ENCODE measurements around the gene FANCI.

FANCI gene

GRCh38 chr15:89356634-89357298 is 113.0 kb downstream of the FANCI start:
- DNase-seq (ENCODE audit: low read depth, low spot score): no peak
- Histone ChIP-seq H3K9me3 (ENCODE audit: insufficient read depth, low read length) (no peaks in the 10 kb centered on the region), H3K4me3 (ENCODE audit: insufficient read length, low read depth) (no peak overlapping the region), H3K36me3 (ENCODE audit: insufficient read depth, insufficient read length, low read length) (no peaks in the 10 kb centered on the region), H3K4me1 (ENCODE audit: insufficient read depth, insufficient read length) (peaks cover 14% of the 10 kb centered on the region), H3K27me3 (ENCODE audit: insufficient read depth, insufficient read length) (peaks cover 80% of the 10 kb centered on the region), H3K9ac (ENCODE audit: insufficient read length, low read depth) (no peak overlapping the region)
- no peak for TF ChIP-seq SUZ12 (IDR thresholded peaks at IDR 0.05; ENCODE audit: extremely low read depth, insufficient read depth, insufficient read length)
- no peak for TF ChIP-seq YY1 (IDR thresholded peaks at IDR 0.05; ENCODE audit: insufficient read depth, insufficient read length)
- TF ChIP-seq ZNF274 (IDR thresholded peaks at IDR 0.05; ENCODE audit: low read depth, low read length): no peak

DNA sequence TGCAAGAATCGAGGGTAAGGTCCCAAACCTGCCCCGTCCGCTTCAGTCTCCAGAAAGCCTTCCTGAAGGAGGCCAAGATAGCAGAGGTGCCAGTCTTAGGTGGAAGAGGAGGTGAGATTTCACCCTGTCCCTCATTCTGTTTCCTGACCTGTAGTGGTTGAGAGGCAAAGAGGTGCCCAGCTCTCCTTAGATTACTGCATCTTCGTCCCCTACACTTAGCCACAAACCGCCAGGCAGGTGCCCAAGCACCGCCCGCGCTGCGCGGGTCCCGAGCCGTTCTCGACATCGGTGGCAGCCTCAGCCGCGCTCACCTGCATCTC is 114.6 kb downstream of the FANCI start:
- DNase-seq (ENCODE audit: low read depth, low spot score): no peak
- H3K9me3 ChIP-seq (ENCODE audit: insufficient read depth, low read length): no peaks in the 10 kb centered on the region
- H3K4me1 ChIP-seq (ENCODE audit: insufficient read depth, insufficient read length): peaks cover 20% of the 10 kb centered on the region
- H3K4me3 ChIP-seq (ENCODE audit: insufficient read length, low read depth): peak overlapping the region; percentile 39
- H3K36me3 ChIP-seq (ENCODE audit: insufficient read depth, insufficient read length, low read length): no peaks in the 10 kb centered on the region
- no peak overlapping the region for H3K9ac ChIP-seq (ENCODE audit: insufficient read length, low read depth)
- no peak for TF ChIP-seq ZNF274 (IDR thresholded peaks at IDR 0.05; ENCODE audit: low read depth, low read length)
- no peak for TF ChIP-seq YY1 (IDR thresholded peaks at IDR 0.05; ENCODE audit: insufficient read depth, insufficient read length)
- TF ChIP-seq SUZ12 (IDR thresholded peaks at IDR 0.05; ENCODE audit: extremely low read depth, insufficient read depth, insufficient read length): no peak
- peaks cover 90% of the 10 kb centered on the region for H3K27me3 ChIP-seq (ENCODE audit: insufficient read depth, insufficient read length)

- Histone ChIP-seq H3K27me3 (ENCODE audit: insufficient read depth, insufficient read length) (peaks cover 93% of the 10 kb centered on the region), H3K9ac (ENCODE audit: insufficient read length, low read depth) (peak overlapping the region; percentile 62), H3K4me1 (ENCODE audit: insufficient read depth, insufficient read length) (peaks cover 20% of the 10 kb centered on the region), H3K36me3 (ENCODE audit: insufficient read depth, insufficient read length, low read length) (no peaks in the 10 kb centered on the region), H3K4me3 (ENCODE audit: insufficient read length, low read depth) (peak overlapping the region; percentile 39), H3K9me3 (ENCODE audit: insufficient read depth, low read length) (no peaks in the 10 kb centered on the region)
- no peak for DNase-seq (ENCODE audit: low read depth, low spot score)
- TF ChIP-seq ZNF274 (IDR thresholded peaks at IDR 0.05; ENCODE audit: low read depth, low read length): no peak
- TF ChIP-seq YY1 (IDR thresholded peaks at IDR 0.05; ENCODE audit: insufficient read depth, insufficient read length): no peak
- TF ChIP-seq SUZ12 (IDR thresholded peaks at IDR 0.05; ENCODE audit: extremely low read depth, insufficient read depth, insufficient read length): no peak
Observed at GRCh38 chr15:89358755-89359439, 115.1 kb downstream of the FANCI start.

- no peaks in the 10 kb centered on the region for H3K9me3 ChIP-seq (ENCODE audit: insufficient read depth, low read length)
- TF ChIP-seq YY1 (IDR thresholded peaks at IDR 0.05; ENCODE audit: insufficient read depth, insufficient read length): no peak
- no peak for TF ChIP-seq SUZ12 (IDR thresholded peaks at IDR 0.05; ENCODE audit: extremely low read depth, insufficient read depth, insufficient read length)
- TF ChIP-seq ZNF274 (IDR thresholded peaks at IDR 0.05; ENCODE audit: low read depth, low read length): no peak
- peaks cover 20% of the 10 kb centered on the region for H3K4me1 ChIP-seq (ENCODE audit: insufficient read depth, insufficient read length)
- H3K27me3 ChIP-seq (ENCODE audit: insufficient read depth, insufficient read length): peaks cover 96% of the 10 kb centered on the region
- no peak overlapping the region for H3K4me3 ChIP-seq (ENCODE audit: insufficient read length, low read depth)
- no peak for DNase-seq (ENCODE audit: low read depth, low spot score)
- peak overlapping the region; percentile 9 for H3K9ac ChIP-seq (ENCODE audit: insufficient read length, low read depth)
- H3K36me3 ChIP-seq (ENCODE audit: insufficient read depth, insufficient read length, low read length): no peaks in the 10 kb centered on the region
Observed at GRCh38 chr15:89359471-89360293, 115.9 kb downstream of the FANCI start.

- Histone ChIP-seq H3K27me3 (ENCODE audit: insufficient read depth, insufficient read length) (peaks cover 98% of the 10 kb centered on the region), H3K36me3 (ENCODE audit: insufficient read depth, insufficient read length, low read length) (no peaks in the 10 kb centered on the region), H3K4me3 (ENCODE audit: insufficient read length, low read depth) (no peak overlapping the region), H3K4me1 (ENCODE audit: insufficient read depth, insufficient read length) (peaks cover 20% of the 10 kb centered on the region), H3K9me3 (ENCODE audit: insufficient read depth, low read length) (peaks cover 5% of the 10 kb centered on the region; the same call in 1 of the 2 replicates), H3K9ac (ENCODE audit: insufficient read length, low read depth) (no peak overlapping the region)
- TF ChIP-seq ZNF274 (IDR thresholded peaks at IDR 0.05; ENCODE audit: low read depth, low read length) (no peak), YY1 (IDR thresholded peaks at IDR 0.05; ENCODE audit: insufficient read depth, insufficient read length) (no peak), SUZ12 (IDR thresholded peaks at IDR 0.05; ENCODE audit: extremely low read depth, insufficient read depth, insufficient read length) (no peak)
- no peak for DNase-seq (ENCODE audit: low read depth, low spot score)
Observed at GRCh38 chr15:89360294-89360971, 116.7 kb downstream of the FANCI start.

GRCh38 chr15:89361451-89362202 is 117.8 kb downstream of the FANCI start:
- peaks cover 20% of the 10 kb centered on the region for H3K4me1 ChIP-seq (ENCODE audit: insufficient read depth, insufficient read length)
- no peaks in the 10 kb centered on the region for H3K36me3 ChIP-seq (ENCODE audit: insufficient read depth, insufficient read length, low read length)
- no peak for TF ChIP-seq YY1 (IDR thresholded peaks at IDR 0.05; ENCODE audit: insufficient read depth, insufficient read length)
- peak; percentile 74 for TF ChIP-seq SUZ12 (IDR thresholded peaks at IDR 0.05; ENCODE audit: extremely low read depth, insufficient read depth, insufficient read length)
- no peak overlapping the region for H3K9ac ChIP-seq (ENCODE audit: insufficient read length, low read depth)
- no peak for DNase-seq (ENCODE audit: low read depth, low spot score)
- peak overlapping the region; percentile 16 for H3K4me3 ChIP-seq (ENCODE audit: insufficient read length, low read depth)
- H3K9me3 ChIP-seq (ENCODE audit: insufficient read depth, low read length): peaks cover 6% of the 10 kb centered on the region; the same call in 1 of the 2 replicates
- peaks cover 100% of the 10 kb centered on the region for H3K27me3 ChIP-seq (ENCODE audit: insufficient read depth, insufficient read length)
